Pancreas (tissue), 10 donors: ENCODE data around the gene DEPDC7. TPM values are rescaled to one million over a fixed set of nuclear protein-coding genes. Genes with fewer than 3 reads are reported as not detected.

Source experiments
- ATAC-seq, 4 donors: fragments of 200-7000 bp; cut with Tn5 transposase; one replicate each; pipeline versions ENCODE4 v1.8.0 to v1.9.1; 2020; ENCODE audit warnings: mild to moderate bottlenecking in 4 of 4, moderate library complexity in 4 of 4
- DNase-seq, 6 donors: peaks; one replicate each; pipeline ENCODE4 v3.0.0-alpha.2; 2020
- FAIRE-seq: peaks from 2 replicates; lab custom pipeline; 2012; peaks lifted over from hg19 to GRCh38; lab: Jason Lieb, UNC
- H3K27ac ChIP-seq, 4 donors: fragments of 200-600 bp; sonication (generic); 1 replicate in 3 of 4; 2 replicates in 1 of 4; pipeline versions ENCODE4 v1.5.0 to v1.8.0; 2020
- H3K27me3 ChIP-seq, 4 donors: fragments of 200-600 bp; one replicate each; pipeline ENCODE4 v1.8.0; 2021
- H3K36me3 ChIP-seq, 3 donors: fragments of 200-600 bp; sonication (generic) in 1 of 3; one replicate each; pipeline versions ENCODE4 v1.5.0 to v1.8.0; 2020 to 2021
- H3K4me1 ChIP-seq, 3 donors: fragments of 200-600 bp; one replicate each; pipeline ENCODE4 v1.8.0; 2021
- H3K4me3 ChIP-seq, 4 donors: fragments of 200-600 bp; sonication (generic) in 2 of 4; one replicate each; pipeline versions ENCODE4 v1.5.0 to v1.8.0; 2020 to 2021
- H3K9me3 ChIP-seq, 4 donors: fragments of 200-600 bp; one replicate each; pipeline ENCODE4 v1.8.0; 2021
- CTCF ChIP-seq, 4 donors: fragments of 200-600 bp; sonication (generic) in 3 of 4; IDR thresholded peaks; one replicate each; pipeline versions ENCODE4 v1.5.0 to v1.8.0; 2021; ENCODE audit warnings: antibody characterized with exemption in 4 of 4
- WGBS, 2 donors: extraction: QIAGEN DNeasy Blood & Tissue Kit; methylation state at CpG; one replicate each; pipeline ENCODE4 v1.1.7; 2013; 5-methylcytosine and 5-hydroxymethylcytosine counted together
- intact Hi-C, 3 donors: fragments of 100-400 bp; cut with DNase I; formaldehyde crosslinking; loops; one replicate each; pipeline versions ENCODE4 v1.11.1 to v1.14.2; 2022
- polyA plus RNA-seq, 2 donors: library from polyadenylated mRNA; stranded (reverse); fragments of 200-250 nt; gene quantifications; one replicate each; pipeline ENCODE4 v1.2.3, GENCODE V29; 2013
- total RNA-seq, 6 donors: library from RNA; stranded (reverse); fragmentation: NEBNext Ultra II Directional in 4 of 6; extraction: Animal tissue kit (Norgen Biotek cat#: 25700) in 4 of 6; gene quantifications; one replicate each; pipeline versions ENCODE4 v1.2.1 to v1.2.4, GENCODE V29; 2021 to 2023
- donor health status: healthy with polysubstance abuse.
- donor health status: DM: no; HTN: no; CAD: no; lungs with moderate emphysema.
- donor health status: DM: no; HTN: no; CAD: no.
- donor health status: control.
- donor health status: control.
- donor health status: Bipolar disorder and iron deficiency.
- donor health status: DM: yes; HTN: yes; CAD: no.
- donor health status: DM: no; HTN: no; CAD: no.
- donor health status: DM: no; HTN: no; CAD: no.
- donor health status: DM: yes; HTN: yes; CAD: no.

The DEPDC7 gene
- total and polyA plus RNA-seq, 8 donors, result 1.5 to 3.3 (median 2.7) TPM

GRCh38 chr11:32991427-32991826 lies 24.3 kb upstream of the DEPDC7 start:
- no peak for ATAC-seq

GRCh38 chr11:32991898-32992297 lies 23.8 kb upstream of the DEPDC7 start:
- FAIRE-seq, result no peak
- Histone ChIP-seq H3K27ac (no peak overlapping the region), H3K4me1 (no peaks in the 10 kb centered on the region), H3K9me3 (no peaks in the 10 kb centered on the region), H3K4me3 (no peak overlapping the region), H3K27me3 (no peaks in the 10 kb centered on the region), H3K36me3 (no peaks in the 10 kb centered on the region)
- intact Hi-C loops, result no loop called here
- no peak for DNase-seq
- ATAC-seq, result no peak
- TF ChIP-seq CTCF (IDR thresholded peaks at IDR 0.05), result no peak

More at GRCh38 chr11:32991427-32991826, 24.3 kb upstream of the DEPDC7 start:
- H3K4me3 ChIP-seq, result no peak overlapping the region
- intact Hi-C loops, result no loop called here
- FAIRE-seq, result no peak
- TF ChIP-seq CTCF (IDR thresholded peaks at IDR 0.05), result no peak
- H3K27ac ChIP-seq, result no peak overlapping the region
- no peaks in the 10 kb centered on the region for H3K36me3 ChIP-seq
- no peaks in the 10 kb centered on the region for H3K27me3 ChIP-seq
- WGBS, 2 donors, result 76 to 89% methylated on average over 3 of the region's 3 CpGs
- H3K9me3 ChIP-seq, result no peaks in the 10 kb centered on the region
- DNase-seq, result no peak
- H3K4me1 ChIP-seq, result no peaks in the 10 kb centered on the region

GRCh38 chr11:33000181-33000580 lies 15.5 kb upstream of the DEPDC7 start:
- no peak for FAIRE-seq
- no peak for TF ChIP-seq CTCF (IDR thresholded peaks at IDR 0.05)

GRCh38 chr11:33001281-33001680 lies 14.4 kb upstream of the DEPDC7 start:
- no peaks in the 10 kb centered on the region for H3K4me1 ChIP-seq
- no peaks in the 10 kb centered on the region for H3K9me3 ChIP-seq
- H3K4me3 ChIP-seq, result no peak overlapping the region
- H3K27ac ChIP-seq, result no peak overlapping the region
- 77 to 99% methylated on average over 6 of the region's 6 CpGs for WGBS, 2 donors
- intact Hi-C loops, result no loop called here
- no peak for DNase-seq
- H3K36me3 ChIP-seq, result no peaks in the 10 kb centered on the region
- FAIRE-seq, result no peak
- ATAC-seq, result no peak
- TF ChIP-seq CTCF (IDR thresholded peaks at IDR 0.05), result no peak
- H3K27me3 ChIP-seq, result no peaks in the 10 kb centered on the region

More at GRCh38 chr11:33000181-33000580, 15.5 kb upstream of the DEPDC7 start:
- H3K4me1 ChIP-seq, result no peaks in the 10 kb centered on the region
- H3K9me3 ChIP-seq, result no peaks in the 10 kb centered on the region
- H3K36me3 ChIP-seq, result no peaks in the 10 kb centered on the region
- H3K27ac ChIP-seq, result no peak overlapping the region
- intact Hi-C loops, result no loop called here
- no peak overlapping the region for H3K4me3 ChIP-seq
- H3K27me3 ChIP-seq, result no peaks in the 10 kb centered on the region
- DNase-seq (no peak), ATAC-seq (no peak)

GRCh38 chr11:33001751-33002542 lies 13.7 kb upstream of the DEPDC7 start:
- ATAC-seq, result no peak
- no peaks in the 10 kb centered on the region for H3K36me3 ChIP-seq
- no peak overlapping the region for H3K4me3 ChIP-seq
- H3K27ac ChIP-seq, result no peak overlapping the region
- no peak for TF ChIP-seq CTCF (IDR thresholded peaks at IDR 0.05)
- WGBS, 2 donors, result 78 to 81% methylated on average over 8 of the region's 8 CpGs
- no peak for DNase-seq
- no peaks in the 10 kb centered on the region for H3K9me3 ChIP-seq
- no peaks in the 10 kb centered on the region for H3K27me3 ChIP-seq
- intact Hi-C loops, result no loop called here
- FAIRE-seq, result no peak
- H3K4me1 ChIP-seq, result no peaks in the 10 kb centered on the region
